Brain pericyte (primary cell): ENCODE data around the gene ZMAT1.
"Not testable (repeated sequence)": the region's sequence is repeated elsewhere in the genome, so short reads cannot be mapped to it uniquely, and the experiment has no call there.

Experiments
- DNase-seq: peaks from one replicate; pipeline ENCODE4 v3.0.0-alpha.2; 2012; ENCODE audit warnings: low read depth, low spot score

ZMAT1 gene

DNA sequence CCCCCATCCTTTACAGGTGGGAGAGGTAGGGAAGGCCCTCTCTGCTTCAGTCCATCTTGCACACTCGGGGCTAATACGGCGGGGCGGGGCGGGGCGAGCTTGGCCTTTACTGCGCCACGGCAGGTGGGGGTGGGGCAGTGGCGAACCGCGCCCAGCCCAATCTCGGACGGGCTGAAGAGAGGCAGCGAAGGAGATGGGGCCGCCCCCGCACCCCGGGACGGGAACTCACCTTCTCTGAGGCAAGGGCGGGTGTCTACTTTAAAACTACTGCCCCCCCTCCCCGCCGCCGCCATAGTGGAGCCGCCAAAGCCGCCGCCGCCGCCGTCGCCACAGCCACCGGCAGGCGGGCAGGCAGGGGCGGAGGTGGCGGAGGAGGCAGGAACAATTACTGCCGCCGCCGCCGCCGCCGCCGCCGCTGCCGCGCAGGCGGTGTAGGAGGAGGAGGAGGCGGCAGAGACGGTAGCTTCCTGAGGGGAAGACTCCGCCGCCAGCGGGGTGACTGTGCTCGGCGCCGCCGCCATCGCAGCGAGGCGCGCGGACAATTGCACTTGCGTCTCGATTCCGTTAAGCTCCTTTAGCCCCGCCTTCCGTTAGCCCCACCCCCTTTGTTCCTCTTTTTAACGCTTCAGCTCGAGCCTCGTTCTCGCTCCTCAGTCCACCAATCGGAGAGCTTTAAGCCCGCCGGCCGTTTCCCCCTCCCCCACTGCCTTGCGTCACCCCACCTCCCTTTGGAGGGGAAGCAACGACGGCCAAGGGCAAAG lies at the start of gene ZMAT1:
Gene ZMAT1, minus strand, starts transcription at position 540 of the 761 bp plus-strand sequence. Its CDS starts 19 bp downstream, at position 521.
- DNase-seq: peak; percentile 41

DNA sequence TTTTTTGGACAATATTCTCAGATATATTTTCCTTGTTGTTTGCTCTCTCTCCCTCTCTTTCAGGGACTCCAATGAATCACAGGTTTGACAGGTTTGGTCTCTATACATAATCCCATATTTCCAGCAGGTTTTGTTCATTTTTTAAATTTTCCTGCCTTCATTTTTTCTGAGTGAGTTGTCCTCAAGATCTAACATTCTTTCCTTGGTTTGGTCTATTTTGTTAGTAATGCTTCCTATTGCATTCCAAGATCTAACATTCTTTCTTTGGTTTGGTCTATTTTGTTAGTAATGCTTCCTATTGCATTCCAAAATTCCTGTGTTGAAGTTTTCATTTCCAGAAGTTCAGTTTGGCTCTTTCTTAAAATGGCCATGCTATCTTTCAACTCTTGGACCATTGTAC lies 45.3 kb upstream of the ZMAT1 start:
- no peak for DNase-seq

DNA sequence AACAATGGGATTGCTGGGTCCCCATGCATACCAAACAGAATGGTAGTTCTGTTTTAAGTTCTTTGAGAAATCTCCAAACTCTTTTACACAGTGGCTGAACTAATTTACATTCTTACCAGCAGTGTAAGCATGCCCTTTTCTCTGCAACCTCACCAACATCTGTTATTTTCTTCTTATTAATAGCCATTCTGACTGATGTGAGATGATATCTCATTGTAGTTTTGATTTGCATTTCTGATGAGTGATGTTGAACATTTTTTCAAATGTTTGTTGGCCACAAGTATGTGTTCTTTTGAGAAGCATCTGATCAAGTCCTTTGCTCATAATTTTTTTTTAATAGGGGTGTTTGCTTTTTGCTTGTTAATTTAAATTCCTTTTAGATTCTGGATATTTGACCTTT lies 41.2 kb upstream of the ZMAT1 start:
- no peak for DNase-seq

DNA sequence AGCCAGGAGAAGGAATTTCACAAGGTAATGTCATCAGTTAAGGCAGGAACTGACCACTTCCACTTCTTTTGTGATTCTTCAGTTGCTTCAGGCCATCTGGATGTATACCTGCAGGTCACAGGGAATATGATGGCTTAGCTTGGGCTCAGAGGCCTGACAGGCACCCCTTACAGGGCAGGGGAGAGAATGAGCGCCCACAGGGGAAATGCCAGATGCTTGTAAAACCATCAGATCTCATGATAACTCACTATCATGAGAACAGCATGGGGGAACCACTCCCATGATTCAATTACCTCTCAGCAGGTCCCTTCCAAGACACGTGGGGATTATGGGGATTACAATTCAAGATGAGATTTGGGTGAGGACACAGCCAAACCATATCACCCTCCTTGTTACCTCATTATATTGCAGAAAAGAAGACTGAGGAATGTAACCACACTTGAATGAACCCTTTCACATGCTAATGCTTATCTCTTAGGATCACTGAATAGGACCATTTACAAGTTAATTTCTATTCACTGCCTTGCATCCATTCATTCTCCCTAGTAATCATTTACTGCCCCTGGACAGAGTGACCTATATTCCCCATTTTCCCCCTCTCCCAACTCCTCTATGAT lies 33.2 kb upstream of the ZMAT1 start:
- DNase-seq: not testable (repeated sequence)

DNA sequence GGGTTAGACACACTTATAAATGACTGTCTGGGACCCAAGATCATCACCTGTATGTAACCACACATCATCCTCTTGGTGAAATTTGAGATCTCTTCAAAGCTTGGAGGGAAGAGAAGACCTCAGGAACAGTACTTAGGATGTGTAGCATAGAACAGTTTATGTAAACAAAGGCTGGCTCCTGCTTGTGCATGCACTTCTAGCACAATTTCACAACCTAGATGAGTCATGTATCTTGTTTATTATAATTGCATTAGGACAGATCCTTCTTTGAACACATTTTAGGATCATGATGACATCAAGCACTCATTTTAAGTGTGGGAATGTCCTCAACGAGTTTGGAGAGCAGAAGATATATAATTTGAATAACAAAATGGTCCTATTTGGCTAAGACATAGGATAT lies 26.3 kb upstream of the ZMAT1 start:
- DNase-seq: no peak

GRCh38 chrX:101957174-101957573 lies 25.3 kb upstream of the ZMAT1 start:
- no peak for DNase-seq

DNA sequence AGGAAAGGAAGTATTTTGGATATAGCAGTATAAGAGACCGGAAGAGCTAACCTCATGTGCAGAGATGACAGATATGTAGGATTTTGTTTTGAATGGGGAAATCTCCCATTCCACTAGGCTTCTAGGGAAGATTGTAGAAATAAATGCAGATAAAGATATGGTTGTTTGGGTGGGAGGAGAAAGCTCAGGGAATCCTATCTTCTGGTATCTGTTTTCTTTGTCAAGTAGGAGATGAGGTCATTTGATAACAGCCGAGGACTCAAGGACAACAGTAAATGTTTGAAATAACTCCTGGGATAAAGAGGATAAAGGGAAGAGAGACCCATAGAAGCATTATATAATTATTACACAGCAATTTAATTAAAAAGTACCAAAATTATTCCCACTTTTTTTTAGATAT lies 24.7 kb upstream of the ZMAT1 start:
- no peak for DNase-seq

DNA sequence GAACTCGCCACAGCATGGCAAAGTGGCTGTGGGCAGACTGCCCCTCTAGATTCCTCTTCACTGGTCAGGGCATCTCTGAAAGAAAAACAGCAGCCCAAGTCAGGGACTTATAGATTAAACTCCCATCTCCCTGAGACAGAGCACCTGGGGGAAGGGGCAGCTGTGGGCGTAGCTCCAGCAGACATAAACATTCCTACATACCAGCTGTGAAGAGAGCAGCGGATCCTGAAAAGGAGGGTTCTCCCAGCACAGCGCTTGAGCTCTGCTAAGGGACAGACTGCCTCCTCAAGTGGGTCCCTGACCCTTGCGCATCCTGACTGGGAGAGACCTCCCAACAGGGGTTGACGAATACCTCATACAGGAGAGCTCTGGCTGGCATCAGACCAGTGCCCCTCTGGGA lies 18.8 kb upstream of the ZMAT1 start:
- no peak for DNase-seq

DNA sequence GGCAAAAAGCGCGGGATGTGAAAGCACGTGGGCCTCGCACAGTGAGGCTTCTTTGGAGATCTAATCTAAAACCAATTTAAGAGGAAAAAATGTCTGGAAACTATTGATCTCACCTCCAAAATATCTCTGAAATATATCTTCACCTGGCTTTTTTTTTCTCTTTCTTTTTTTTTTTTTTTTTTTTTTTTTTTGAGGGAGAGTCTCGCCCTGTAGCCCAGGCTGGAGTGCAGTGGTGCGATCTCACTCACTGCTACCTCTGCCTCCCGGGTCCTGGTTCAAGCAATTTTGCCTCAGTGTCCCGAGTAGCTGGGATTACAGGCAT lies 383 bp upstream of the ZMAT1 start:
- no peak for DNase-seq

GRCh38 chrX:101931136-101931487 lies 715 bp downstream of the ZMAT1 start:
- no peak for DNase-seq

GRCh38 chrX:101925733-101926132 lies 6.1 kb downstream of the ZMAT1 start:
- DNase-seq: no peak

DNA sequence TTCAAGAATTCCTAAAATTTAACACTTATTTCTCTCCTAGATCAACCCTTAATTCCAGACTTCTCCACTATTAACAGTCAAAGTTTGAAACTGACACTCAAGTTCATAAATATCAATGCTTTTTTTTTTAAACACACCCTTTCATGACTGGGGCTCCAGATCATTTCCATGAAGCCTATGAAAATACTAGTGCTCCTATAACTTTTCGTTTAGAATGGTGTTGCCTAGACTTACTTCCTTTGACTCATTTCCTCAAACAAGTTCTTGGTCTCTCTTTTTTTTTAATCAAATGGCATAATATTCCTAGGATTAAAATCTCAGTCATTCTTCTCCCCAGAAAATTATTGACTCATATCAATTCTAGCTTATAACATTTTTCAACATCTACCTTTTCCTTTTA lies 13.1 kb downstream of the ZMAT1 start:
- no peak for DNase-seq

GRCh38 chrX:101906136-101906796 lies 25.6 kb downstream of the ZMAT1 start:
- DNase-seq: no peak

- DNase-seq: no peak
These were observed 26.8 kb downstream of the ZMAT1 start for GRCh38 chrX:101904996-101905395.
